Thyroid gland (tissue), 4 donors: Measurements from ENCODE around the gene DAND5.

Source experiments
- CTCF ChIP-seq, 6 experiments: fragments of 200-600 bp in 3 of 6; fragments of 450-650 bp in 3 of 6; sonication (generic) in 3 of 6; IDR thresholded peaks; one replicate each; pipeline ENCODE4 v1.5.1; 2016 to 2019; ENCODE audit warnings: antibody characterized with exemption in 6 of 6, mild to moderate bottlenecking in 2 of 6, inconsistent platforms in 1 of 6, moderate library complexity in 1 of 6
- POLR2A ChIP-seq, 2 donors: fragments of 450-650 bp; IDR thresholded peaks; one replicate each; pipeline ENCODE4 v1.6.1; 2017; ENCODE audit warnings: antibody characterized with exemption in 2 of 2, mild to moderate bottlenecking in 2 of 2, moderate library complexity in 1 of 2

DNA sequence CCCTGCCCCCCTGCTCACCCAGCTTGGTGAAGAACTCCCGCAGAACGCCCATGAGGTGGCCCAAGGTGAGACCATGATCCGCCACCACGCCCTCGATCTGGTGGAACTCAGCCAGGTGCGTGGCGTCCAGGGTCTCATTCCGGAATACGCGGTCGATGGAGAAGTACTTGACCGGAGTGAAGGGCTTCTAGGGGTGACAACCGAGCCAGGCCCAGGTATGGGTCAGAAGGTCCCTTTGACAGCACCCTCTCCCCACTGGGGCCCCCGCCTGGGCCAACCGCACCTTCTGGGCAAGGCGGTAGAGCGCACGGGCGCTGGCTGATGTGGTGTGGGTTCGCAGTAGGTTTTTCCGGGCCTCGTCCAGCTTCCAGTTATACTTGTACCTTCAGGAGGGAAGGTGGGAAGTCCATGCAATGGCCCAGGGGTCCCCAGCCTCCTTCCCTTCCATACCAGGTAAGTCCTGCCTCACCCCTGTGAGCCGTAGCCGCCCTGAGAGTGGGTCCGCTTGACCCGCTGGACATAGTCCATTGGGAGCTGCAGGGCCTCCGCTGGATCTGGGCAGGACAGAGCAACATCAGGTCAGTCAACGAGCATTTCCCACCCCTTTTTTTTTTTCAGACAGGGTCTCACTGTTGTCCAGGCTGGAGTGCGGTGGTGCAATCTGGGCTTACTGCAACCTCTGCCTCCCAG lies 44.6 kb upstream of the DAND5 start:
- TF ChIP-seq POLR2A (IDR thresholded peaks at IDR 0.05) = no peak
- no peak for TF ChIP-seq CTCF (IDR thresholded peaks at IDR 0.05)
